Left ventricle myocardium inferior (tissue), 1 donor: ENCODE data around the gene TRIML2. TPM values are rescaled to one million over a fixed set of nuclear protein-coding genes. Genes with fewer than 3 reads are reported as not detected.

ENCODE experiments used
- DNase-seq: peaks from one replicate; pipeline ENCODE4 v3.0.0-alpha.2; 2020
- H3K27ac ChIP-seq: fragments of 200-600 bp; replicated peaks from 2 replicates; pipeline ENCODE4 v1.8.0; 2021
- H3K27me3 ChIP-seq: fragments of 200-600 bp; 2 replicates; pipeline ENCODE4 v1.8.0; 2021; ENCODE audit warnings: low read depth
- H3K36me3 ChIP-seq: fragments of 200-600 bp; 2 replicates; pipeline ENCODE4 v1.8.0; 2021
- H3K4me1 ChIP-seq: fragments of 200-600 bp; 2 replicates; pipeline ENCODE4 v1.8.0; 2021
- H3K4me3 ChIP-seq: fragments of 200-600 bp; 2 replicates; pipeline ENCODE4 v1.8.0; 2021; ENCODE audit warnings: mild to moderate bottlenecking, moderate library complexity
- H3K9me3 ChIP-seq: fragments of 200-600 bp; replicated peaks from 2 replicates; pipeline ENCODE4 v1.8.0; 2021
- CTCF ChIP-seq: fragments of 200-600 bp; IDR thresholded peaks from 2 replicates; pipeline ENCODE4 v1.8.0; 2021; ENCODE audit warnings: antibody characterized with exemption, mild to moderate bottlenecking, borderline replicate concordance
- intact Hi-C: fragments of 100-400 bp; cut with micrococcal nuclease; formaldehyde crosslinking; loops from one replicate; pipeline ENCODE4 v1.11.0; 2022
- total RNA-seq: library from RNA; stranded (reverse); fragmentation: NEBNext Ultra II Directional; extraction: Animal tissue kit (Norgen Biotek cat#: 25700); gene quantifications from one replicate; pipeline ENCODE4 v1.2.1, GENCODE V29; 2021
- donor health status: DM: no; HTN: yes; CAD: no; lungs with severe emphysema.

Gene TRIML2
- total RNA-seq, 1 donor from 2014 or later = not detected

GRCh38 chr4:188041721-188042120, 67.7 kb downstream of the TRIML2 start:
- Histone ChIP-seq H3K4me3 (no peak overlapping the region), H3K9me3 (no peaks in the 10 kb centered on the region), H3K4me1 (no peaks in the 10 kb centered on the region), H3K27ac (no peak overlapping the region), H3K36me3 (no peaks in the 10 kb centered on the region), H3K27me3 (peaks cover 30% of the 10 kb centered on the region)
- DNase-seq = no peak
- intact Hi-C loops = no loop called here
- no peak for TF ChIP-seq CTCF

Other genes with a start within 250 kb of the TRIML2 start
- not detected for gene ZFP42, start 113.8 kb downstream of the TRIML2 start, total RNA-seq
- not detected for gene TRIML1, start 29.8 kb upstream of the TRIML2 start, total RNA-seq